ENCODE measurements around the gene HSPA6. TPM values are rescaled to one million over a fixed set of nuclear protein-coding genes. Genes with fewer than 3 reads are reported as not detected.
"Not testable (repeated sequence)": the region's sequence is repeated elsewhere in the genome, so short reads cannot be mapped to it uniquely, and the experiment has no call there.

HSPA6 gene
- total RNA-seq (2014; rRNA removed; shearing (Covaris generic)) = 0.06 and 1.1 TPM in 2 replicates

GRCh38 chr1:161523817-161524741 lies at the start of gene HSPA6:
Gene HSPA6 (plus strand): TSS chr1:161524540. CDS start chr1:161524659, 119 bp downstream.
- peak; percentile 91 for DNase-seq (ENCODE audit: low spot score)
- in situ Hi-C loops (cut with HindIII; ENCODE audit: low sequenced_read_pairs) = not testable (repeated sequence)

- DNase-seq (ENCODE audit: low spot score); in situ Hi-C loops (cut with HindIII; ENCODE audit: low sequenced_read_pairs): not testable (repeated sequence)
These were observed 46.6 kb upstream of the HSPA6 start for GRCh38 chr1:161477711-161478110.

- DNase-seq (ENCODE audit: low spot score) = no peak
- in situ Hi-C loops (cut with HindIII; ENCODE audit: low sequenced_read_pairs) = no loop called here
These were observed 45.4 kb upstream of the HSPA6 start for GRCh38 chr1:161478985-161479384.

- in situ Hi-C loops (cut with HindIII; ENCODE audit: low sequenced_read_pairs) = no loop called here
- DNase-seq (ENCODE audit: low spot score) = no peak
These were observed 43.8 kb upstream of the HSPA6 start for GRCh38 chr1:161480381-161481035.

- DNase-seq (ENCODE audit: low spot score) = no peak
- in situ Hi-C loops (cut with HindIII; ENCODE audit: low sequenced_read_pairs) = no loop called here
These were observed 42.5 kb upstream of the HSPA6 start for GRCh38 chr1:161481624-161482392.

GRCh38 chr1:161482610-161483009 lies 41.7 kb upstream of the HSPA6 start:
- in situ Hi-C loops (cut with HindIII; ENCODE audit: low sequenced_read_pairs) = no loop called here
- DNase-seq (ENCODE audit: low spot score) = no peak

- DNase-seq (ENCODE audit: low spot score) = no peak
- in situ Hi-C loops (cut with HindIII; ENCODE audit: low sequenced_read_pairs) = no loop called here
These were observed 41.0 kb upstream of the HSPA6 start for GRCh38 chr1:161483361-161483760.

- DNase-seq (ENCODE audit: low spot score) = no peak
- in situ Hi-C loops (cut with HindIII; ENCODE audit: low sequenced_read_pairs) = no loop called here
These were observed 39.7 kb upstream of the HSPA6 start for GRCh38 chr1:161484613-161485012.

GRCh38 chr1:161486806-161487741 lies 37.3 kb upstream of the HSPA6 start:
- DNase-seq (ENCODE audit: low spot score) = peak; percentile 47
- in situ Hi-C loops (cut with HindIII; ENCODE audit: low sequenced_read_pairs) = no loop called here

GRCh38 chr1:161491472-161491871 lies 32.9 kb upstream of the HSPA6 start:
- no peak for DNase-seq (ENCODE audit: low spot score)
- in situ Hi-C loops (cut with HindIII; ENCODE audit: low sequenced_read_pairs) = no loop called here

GRCh38 chr1:161492827-161493226 lies 31.5 kb upstream of the HSPA6 start:
- in situ Hi-C loops (cut with HindIII; ENCODE audit: low sequenced_read_pairs) = no loop called here
- DNase-seq (ENCODE audit: low spot score) = no peak

GRCh38 chr1:161494091-161494735 lies 30.1 kb upstream of the HSPA6 start:
- in situ Hi-C loops (cut with HindIII; ENCODE audit: low sequenced_read_pairs) = no loop called here
- DNase-seq (ENCODE audit: low spot score) = no peak

GRCh38 chr1:161495490-161495889 lies 28.9 kb upstream of the HSPA6 start:
- DNase-seq (ENCODE audit: low spot score) = no peak
- in situ Hi-C loops (cut with HindIII; ENCODE audit: low sequenced_read_pairs) = no loop called here

- DNase-seq (ENCODE audit: low spot score) = no peak
- in situ Hi-C loops (cut with HindIII; ENCODE audit: low sequenced_read_pairs) = no loop called here
These were observed 26.4 kb upstream of the HSPA6 start for GRCh38 chr1:161497961-161498360.

GRCh38 chr1:161498646-161499045 lies 25.7 kb upstream of the HSPA6 start:
- no peak for DNase-seq (ENCODE audit: low spot score)
- in situ Hi-C loops (cut with HindIII; ENCODE audit: low sequenced_read_pairs) = no loop called here

- in situ Hi-C loops (cut with HindIII; ENCODE audit: low sequenced_read_pairs) = no loop called here
These were observed 25.0 kb upstream of the HSPA6 start for GRCh38 chr1:161499099-161500039.

GRCh38 chr1:161501234-161501633 lies 23.1 kb upstream of the HSPA6 start:
- in situ Hi-C loops (cut with HindIII; ENCODE audit: low sequenced_read_pairs) = no loop called here
- no peak for DNase-seq (ENCODE audit: low spot score)

More at GRCh38 chr1:161499099-161500039, 25.0 kb upstream of the HSPA6 start:
- no peak for DNase-seq (ENCODE audit: low spot score)

All from G401 (cell line).